Measurements from ENCODE around the gene KIAA0040. TPM values are rescaled to one million over a fixed set of nuclear protein-coding genes. Genes with fewer than 3 reads are reported as not detected.

Gene KIAA0040
- total RNA-seq, 1 experiment from 2014 or later, result 32.4 TPM

- ChIA-PET POLR2A (no interaction called here), RAD21 (ENCODE audit: low non-redundant PET in 1 of 2, low total read pairs in 2 of 2, uncharacterized antibody in 2 of 2, unreplicated experiment in 2 of 2) (no interaction called here), CTCF (no interaction called here)
- no peak for TF ChIP-seq EGR1 (IDR thresholded peaks at IDR 0.05; ENCODE audit: low read depth)
- TF ChIP-seq ZBTB33 (IDR thresholded peaks at IDR 0.05; ENCODE audit: extremely low read depth, insufficient replicate concordance, low read length), result no peak
- no peak for TF ChIP-seq EZH2phosphoT487 (IDR thresholded peaks at IDR 0.05; ENCODE audit: borderline replicate concordance)
- no peak for TF ChIP-seq ATF3 (IDR thresholded peaks at IDR 0.05)
- no peak for TF ChIP-seq MAX (IDR thresholded peaks at IDR 0.05)
- TF ChIP-seq EZH2 (IDR thresholded peaks at IDR 0.05), result no peak
- TF ChIP-seq CEBPB (IDR thresholded peaks at IDR 0.05; ENCODE audit: low read depth), result no peak
- TF ChIP-seq TCF7L2 (IDR thresholded peaks at IDR 0.05; ENCODE audit: borderline replicate concordance, extremely low read depth, insufficient read depth, insufficient read length), result no peak
- TF ChIP-seq RAD21 (IDR thresholded peaks at IDR 0.05; ENCODE audit: low read depth), result no peak
- TF ChIP-seq SIN3A (IDR thresholded peaks at IDR 0.05; ENCODE audit: low read depth), result no peak
- TF ChIP-seq YY1 (IDR thresholded peaks at IDR 0.05; ENCODE audit: extremely low read depth, insufficient replicate concordance, low read depth, low read length), result no peak
- no peak for TF ChIP-seq REST (IDR thresholded peaks at IDR 0.05; ENCODE audit: low read depth)
- no peak for TF ChIP-seq ZFX (IDR thresholded peaks at IDR 0.05)
- TF ChIP-seq JUND (IDR thresholded peaks at IDR 0.05), result no peak
- no peak for TF ChIP-seq CBX3 (IDR thresholded peaks at IDR 0.05; ENCODE audit: low read depth)
- TF ChIP-seq CTCF (IDR thresholded peaks at IDR 0.05 in 2 of 3, conservative IDR thresholded peaks at IDR 0.05 in 1 of 3; ENCODE audit: borderline replicate concordance in 1 of 3, insufficient read depth in 1 of 3, low read depth in 2 of 3, low read length in 2 of 3), result no peak
- TF ChIP-seq ELF1 (IDR thresholded peaks at IDR 0.05; ENCODE audit: borderline replicate concordance, low read depth), result no peak
- no peak overlapping the region for H3K4me3 ChIP-seq (replicated peaks in 1 of 2; ENCODE audit: low read depth in 1 of 2, low read length in 2 of 2)
- no peaks in the 10 kb centered on the region for H4K20me1 ChIP-seq (ENCODE audit: insufficient read depth)
- H2AFZ ChIP-seq (ENCODE audit: low read depth, low read length, poor library complexity, severe bottlenecking), result no peak overlapping the region
- no peak for DNase-seq (ENCODE audit: low read depth, low spot score)
- peaks cover 0 to 8% of the 10 kb centered on the region in 2 experiments; a peak in 1 of 4 replicates for H3K4me1 ChIP-seq (ENCODE audit: control insufficient read depth in 1 of 2, insufficient read depth in 2 of 2, low read length in 2 of 2)
- no peak overlapping the region for H3K4me2 ChIP-seq (ENCODE audit: low read length)
- intact Hi-C loops (cut with micrococcal nuclease), result no loop called here
- H3K9ac ChIP-seq (ENCODE audit: low read length), result no peak overlapping the region
- no peak overlapping the region for H3K27ac ChIP-seq (ENCODE audit: low read depth, low read length)
- no peaks in the 10 kb centered on the region for H3K79me2 ChIP-seq (ENCODE audit: insufficient read depth, low read length)
- H3K9me3 ChIP-seq (ENCODE audit: control insufficient read depth in 1 of 2, insufficient read depth in 1 of 2, low read depth in 1 of 2, low read length in 2 of 2), result no peaks in the 10 kb centered on the region
- no peaks in the 10 kb centered on the region for H3K9me2 ChIP-seq (ENCODE audit: insufficient read depth)
- H3K27me3 ChIP-seq (ENCODE audit: insufficient read depth, low read length), result peaks cover under 1% of the 10 kb centered on the region; the same call in 1 of the 2 replicates
- no peak for ATAC-seq
- H3K36me3 ChIP-seq (ENCODE audit: control insufficient read depth in 1 of 2, insufficient read depth in 2 of 2, low read length in 2 of 2), result no peaks in the 10 kb centered on the region
- BruUV-seq (replicated peaks), result no TSS peak
These were observed 61.9 kb downstream of the KIAA0040 start for GRCh38 chr1:175130649-175131045.

Measured in HCT116 (cell line).